CD14-positive monocyte (primary cell): ENCODE data around the gene HAO1. TPM values are rescaled to one million over a fixed set of nuclear protein-coding genes. Genes with fewer than 3 reads are reported as not detected.

Experiments
- DNase-seq, 3 donors: peaks; one replicate each; pipeline ENCODE4 v3.0.0-alpha.2; 2011 to 2022
- H2AFZ ChIP-seq: 2 replicates; pipeline ENCODE4 v1.6.0; 2012; ENCODE audit warnings: mild to moderate bottlenecking, low read depth, low read length, inconsistent platforms; ENCODE audit not compliant: insufficient read depth, poor library complexity, severe bottlenecking
- H3K27ac ChIP-seq, 2 donors: 1 replicate in 1 of 2; 2 replicates in 1 of 2; pipeline ENCODE4 v1.5.1; 2012 to 2013; ENCODE audit warnings: low read length in 2 of 2, control low read depth in 1 of 2, inconsistent platforms in 1 of 2, low read depth in 1 of 2, mild to moderate bottlenecking in 1 of 2
- H3K27me3 ChIP-seq, 2 donors: one replicate each; pipeline versions ENCODE4 v1.6.0 to v1.6.1; 2011 to 2013; ENCODE audit warnings: low read length in 2 of 2; ENCODE audit not compliant: control insufficient read depth in 2 of 2, insufficient read depth in 2 of 2
- H3K36me3 ChIP-seq, 2 donors: replicated peaks in 1 of 2; 1 replicate in 1 of 2; 2 replicates in 1 of 2; pipeline versions ENCODE4 v1.5.1 to v1.6.1; 2012 to 2013; ENCODE audit warnings: low read length in 2 of 2, control low read depth in 1 of 2, inconsistent platforms in 1 of 2, mild to moderate bottlenecking in 1 of 2; ENCODE audit not compliant: insufficient read depth in 2 of 2, control insufficient read depth in 1 of 2
- H3K4me1 ChIP-seq, 2 donors: 1 replicate in 1 of 2; 2 replicates in 1 of 2; pipeline versions ENCODE4 v1.5.1 to v1.6.1; 2012 to 2013; ENCODE audit warnings: low read length in 2 of 2, control low read depth in 1 of 2, inconsistent platforms in 1 of 2, mild to moderate bottlenecking in 1 of 2, moderate library complexity in 1 of 2; ENCODE audit not compliant: insufficient read depth in 2 of 2, control insufficient read depth in 1 of 2
- H3K4me2 ChIP-seq: replicated peaks from 2 replicates; pipeline ENCODE3; 2012; ENCODE audit warnings: low read length, moderate library complexity, mild to moderate bottlenecking; ENCODE audit not compliant: poor library complexity, severe bottlenecking; ENCODE audit errors: extremely low read depth
- H3K4me3 ChIP-seq, 3 experiments: fragments of 200-600 bp in 1 of 3; sonication (generic) in 1 of 3; replicated peaks in 1 of 3; 1 replicate in 2 of 3; 2 replicates in 1 of 3; pipeline ENCODE4 v1.5.1; 2011 to 2013; ENCODE audit warnings: low read length in 3 of 3, mild to moderate bottlenecking in 3 of 3, control low read depth in 2 of 3, low read depth in 2 of 3, inconsistent platforms in 1 of 3, moderate library complexity in 1 of 3
- H3K79me2 ChIP-seq: 2 replicates; pipeline ENCODE4 v1.6.0; 2012; ENCODE audit warnings: mild to moderate bottlenecking, control low read depth, inconsistent platforms, low read length, moderate library complexity; ENCODE audit not compliant: insufficient read depth
- H3K9ac ChIP-seq: 2 replicates; pipeline ENCODE4 v1.6.0; 2017; ENCODE audit warnings: low read length, mild to moderate bottlenecking; ENCODE audit not compliant: insufficient read depth, poor library complexity, severe bottlenecking
- H3K9me3 ChIP-seq, 2 donors: replicated peaks in 1 of 2; 1 replicate in 1 of 2; 2 replicates in 1 of 2; pipeline versions ENCODE4 v1.5.1 to v1.6.1; 2012 to 2013; ENCODE audit warnings: low read length in 2 of 2, control low read depth in 1 of 2; ENCODE audit not compliant: control insufficient read depth in 1 of 2, insufficient read depth in 1 of 2
- H4K20me1 ChIP-seq: 2 replicates; pipeline ENCODE4 v1.6.0; 2012; ENCODE audit warnings: mild to moderate bottlenecking, low read length, control low read depth, moderate library complexity; ENCODE audit not compliant: insufficient read depth
- H3K27ac Mint-ChIP-seq, 7 donors: one replicate each; pipeline ENCODE4 v1.8.0; 2020; ENCODE audit warnings: mild to moderate bottlenecking in 7 of 7, mixed read lengths in 7 of 7, moderate library complexity in 6 of 7, inconsistent platforms in 2 of 7
- H3K27me3 Mint-ChIP-seq, 3 donors: one replicate each; pipeline ENCODE4 v1.8.0; 2021 to 2022; ENCODE audit warnings: low read depth in 3 of 3, mild to moderate bottlenecking in 3 of 3, mixed read lengths in 3 of 3, moderate library complexity in 3 of 3, inconsistent platforms in 1 of 3
- H3K36me3 Mint-ChIP-seq, 2 donors: one replicate each; pipeline ENCODE4 v1.8.0; 2020; ENCODE audit warnings: mixed read lengths in 2 of 2, inconsistent platforms in 1 of 2, mild to moderate bottlenecking in 1 of 2
- H3K4me1 Mint-ChIP-seq: one replicate; pipeline ENCODE4 v1.8.0; 2020; ENCODE audit warnings: mild to moderate bottlenecking, mixed read lengths
- H3K4me3 Mint-ChIP-seq, 2 donors: one replicate each; pipeline ENCODE4 v1.8.0; 2020; ENCODE audit warnings: mild to moderate bottlenecking in 2 of 2, mixed read lengths in 2 of 2, moderate library complexity in 1 of 2
- H3K9me3 Mint-ChIP-seq, 7 donors: one replicate each; pipeline ENCODE4 v1.8.0; 2020 to 2022; ENCODE audit warnings: mixed read lengths in 7 of 7, mild to moderate bottlenecking in 6 of 7, moderate library complexity in 6 of 7, inconsistent platforms in 2 of 7
- WGBS: methylation state at CpG from one replicate; pipeline ENCODE4 v1.1.5; 2013; ENCODE audit warnings: missing lambda C conversion rate; ENCODE audit not compliant: insufficient coverage; 5-methylcytosine and 5-hydroxymethylcytosine counted together
- intact Hi-C, 2 donors: fragments of 100-400 bp; cut with micrococcal nuclease; formaldehyde crosslinking; loops; one replicate each; pipeline versions ENCODE4 v1.15.0 to v1.15.1; 2023
- polyA minus RNA-seq: library from RNA; depleted of rRNA, polyadenylated mRNA; stranded (reverse); fragments of >200 nt; gene quantifications from 2 replicates; pipeline ENCODE4 v1.2.3, GENCODE V29; 2012
- polyA plus RNA-seq, 3 donors: library from polyadenylated mRNA; depleted of rRNA in 1 of 3; unstranded in 2 of 3; stranded (reverse) in 1 of 3; fragments of 300-500 nt in 2 of 3; fragments of >200 nt in 1 of 3; fragmentation: Illumina TruSeq in 2 of 3; gene quantifications; 1 replicate in 2 of 3; 2 replicates in 1 of 3; pipeline ENCODE4 v1.2.3, GENCODE V29; 2012 to 2021
- total RNA-seq, 12 experiments: library from RNA in 1 of 12; stranded (reverse) in 1 of 12; fragments of 120-200 nt in 1 of 12; gene quantifications; one replicate each; pipeline ENCODE4 v1.2.4 and lab custom pipeline; 2013 to 2026; ENCODE audit warnings: mixed read lengths in 6 of 12, inconsistent platforms in 1 of 12
- TF ChIP-seq, protein P1 (sequence below): fragments of 200-600 bp; IDR thresholded peaks from one replicate; pipeline ENCODE4 v1.8.0; 2022; ENCODE audit warnings: antibody characterized with exemption, mild to moderate bottlenecking

The HAO1 gene
- not detected for total RNA-seq (2013)
- polyA plus RNA-seq (not detected), polyA minus RNA-seq (not detected in 2 replicates), total RNA-seq (lab: John Stamatoyannopoulos, UW) (0 to 1.2 (median 0) reads per million in 11 experiments)

GRCh38 chr20:7940341-7940740 lies at the start of gene HAO1:
TSS of gene HAO1 (minus strand) at chr20:7940458. CDS start at chr20:7940422, 36 bp downstream.
- TF ChIP-seq, protein P1, sequence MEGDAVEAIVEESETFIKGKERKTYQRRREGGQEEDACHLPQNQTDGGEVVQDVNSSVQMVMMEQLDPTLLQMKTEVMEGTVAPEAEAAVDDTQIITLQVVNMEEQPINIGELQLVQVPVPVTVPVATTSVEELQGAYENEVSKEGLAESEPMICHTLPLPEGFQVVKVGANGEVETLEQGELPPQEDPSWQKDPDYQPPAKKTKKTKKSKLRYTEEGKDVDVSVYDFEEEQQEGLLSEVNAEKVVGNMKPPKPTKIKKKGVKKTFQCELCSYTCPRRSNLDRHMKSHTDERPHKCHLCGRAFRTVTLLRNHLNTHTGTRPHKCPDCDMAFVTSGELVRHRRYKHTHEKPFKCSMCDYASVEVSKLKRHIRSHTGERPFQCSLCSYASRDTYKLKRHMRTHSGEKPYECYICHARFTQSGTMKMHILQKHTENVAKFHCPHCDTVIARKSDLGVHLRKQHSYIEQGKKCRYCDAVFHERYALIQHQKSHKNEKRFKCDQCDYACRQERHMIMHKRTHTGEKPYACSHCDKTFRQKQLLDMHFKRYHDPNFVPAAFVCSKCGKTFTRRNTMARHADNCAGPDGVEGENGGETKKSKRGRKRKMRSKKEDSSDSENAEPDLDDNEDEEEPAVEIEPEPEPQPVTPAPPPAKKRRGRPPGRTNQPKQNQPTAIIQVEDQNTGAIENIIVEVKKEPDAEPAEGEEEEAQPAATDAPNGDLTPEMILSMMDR: no peak
- H3K4me2 ChIP-seq: no peak within 1 kb of the TSS
- no peak within 1 kb of the TSS for H3K9ac ChIP-seq
- H3K79me2 ChIP-seq: no peaks in the 10 kb centered on the region
- Mint-ChIP-seq H3K4me3 (no peak within 1 kb of the TSS), H3K27ac (no peak within 1 kb of the TSS), H3K9me3 (peaks cover 0 to 8% (median 0%) of the 10 kb centered on the region in 7 donors), H3K4me1 (peaks cover 6% of the 10 kb centered on the region), H3K36me3 (no peaks in the 10 kb centered on the region), H3K27me3 (no peaks in the 10 kb centered on the region)
- H3K4me1 ChIP-seq: peaks cover 4 to 5% of the 10 kb centered on the region in 2 donors
- no peaks in the 10 kb centered on the region for H3K9me3 ChIP-seq
- intact Hi-C loops: no loop called here
- WGBS: 100% methylated on average over 1 of the region's 3 CpGs
- H3K27me3 ChIP-seq: no peaks in the 10 kb centered on the region
- H3K27ac ChIP-seq: no peak within 1 kb of the TSS
- H3K36me3 ChIP-seq: no peaks in the 10 kb centered on the region
- no peak within 1 kb of the TSS for H3K4me3 ChIP-seq
- DNase-seq: no peak
- no peak within 1 kb of the TSS for H2AFZ ChIP-seq
- no peaks in the 10 kb centered on the region for H4K20me1 ChIP-seq

GRCh38 chr20:7989379-7989778 lies 49.1 kb upstream of the HAO1 start:
- H3K36me3 Mint-ChIP-seq: peaks cover 34 to 58% of the 10 kb centered on the region in 2 donors

More at GRCh38 chr20:7989379-7989778, 49.1 kb upstream of the HAO1 start:
- Histone ChIP-seq H3K4me3 (no peak overlapping the region), H2AFZ (no peak overlapping the region), H3K27ac (no peak overlapping the region), H3K4me1 (no peaks in the 10 kb centered on the region), H3K36me3 (peaks cover 29 to 86% of the 10 kb centered on the region in 2 donors), H3K9me3 (peaks cover 0 to 2% of the 10 kb centered on the region in 2 donors), H3K27me3 (no peaks in the 10 kb centered on the region), H3K9ac (no peak overlapping the region), H4K20me1 (no peaks in the 10 kb centered on the region), H3K79me2 (no peaks in the 10 kb centered on the region), H3K4me2 (no peak overlapping the region)
- Mint-ChIP-seq H3K4me1 (peaks cover 6% of the 10 kb centered on the region), H3K27me3 (no peaks in the 10 kb centered on the region), H3K27ac (no peak overlapping the region), H3K9me3 (peaks cover 0 to 3% (median under 1%) of the 10 kb centered on the region in 7 donors), H3K4me3 (no peak overlapping the region)
- no CpG with 5 or more reads among the region's 1 CpG for WGBS
- TF ChIP-seq, protein P1: peak; percentile 24
- intact Hi-C loops: no loop called here
- DNase-seq: peak in 1 of 3 donors; percentile 1
